OCI-LY3 (cell line): ENCODE results near the gene CAMK1.
A peak's percentile ranks its signal among the peaks of the same experiment; 100 is the strongest.

ENCODE experiments used
- H2AFZ ChIP-seq: fragments of 200-600, 300-600 bp; shearing (Covaris generic); 2 replicates; pipeline ENCODE4 v1.6.0; 2014; ENCODE audit warnings: antibody characterized with exemption, low read depth, low read length
- H3K27ac ChIP-seq: fragments of 200-600, 300-600 bp; sonication (generic); 2 replicates; pipeline ENCODE4 v1.5.1; 2014; ENCODE audit warnings: mild to moderate bottlenecking, low read length, moderate library complexity, mixed read lengths
- H3K27me3 ChIP-seq: fragments of 200-600, 300-600 bp; sonication (generic); 2 replicates; pipeline ENCODE4 v1.6.1; 2014; ENCODE audit warnings: low read depth, low read length, mixed read lengths
- H3K36me3 ChIP-seq: fragments of 200-600, 300-600 bp; sonication (generic); replicated peaks from 2 replicates; pipeline ENCODE3; 2014; ENCODE audit warnings: low read depth, low read length, mixed read lengths
- H3K4me1 ChIP-seq: fragments of 300-600, 200-600 bp; sonication (generic); 2 replicates; pipeline ENCODE4 v1.6.1; 2014; ENCODE audit warnings: low read length, mixed read lengths
- H3K4me2 ChIP-seq: fragments of 200-600, 300-600 bp; sonication (generic); 2 replicates; pipeline ENCODE4 v1.6.1; 2014; ENCODE audit warnings: low read length, mixed read lengths
- H3K4me3 ChIP-seq: fragments of 300-600, 200-600 bp; sonication (generic); 2 replicates; pipeline ENCODE4 v1.5.1; 2014; ENCODE audit warnings: antibody characterized with exemption, mild to moderate bottlenecking, low read length, moderate library complexity
- H3K79me2 ChIP-seq: fragments of 300-600, 200-600 bp; shearing (Covaris generic); 2 replicates; pipeline ENCODE4 v1.6.1; 2014; ENCODE audit warnings: mild to moderate bottlenecking, low read length, mixed read lengths
- H3K9ac ChIP-seq: fragments of 300-600, 200-600 bp; shearing (Covaris generic); 2 replicates; pipeline ENCODE4 v1.6.0; 2014; ENCODE audit warnings: mild to moderate bottlenecking, low read length, moderate library complexity
- H3K9me3 ChIP-seq: fragments of 200-600, 300-600 bp; shearing (Covaris generic); 2 replicates; pipeline ENCODE4 v1.6.1; 2014; ENCODE audit warnings: low read length, mixed read lengths; ENCODE audit not compliant: insufficient read depth
- H4K20me1 ChIP-seq: fragments of 200-600, 300-600 bp; sonication (generic); 2 replicates; pipeline ENCODE4 v1.6.1; 2016; ENCODE audit warnings: low read length, mixed read lengths; ENCODE audit not compliant: insufficient read depth
- CTCF ChIP-seq: fragments of 200-600, 300-600 bp; sonication (generic); IDR thresholded peaks from 2 replicates; pipeline ENCODE4 v1.5.1; 2014; ENCODE audit warnings: antibody characterized with exemption, low read length, low read depth
- EZH2phosphoT487 ChIP-seq: fragments of 200-600 bp; shearing (Covaris generic); IDR thresholded peaks from 2 replicates; pipeline ENCODE4 v1.6.1; 2018; ENCODE audit warnings: antibody characterized with exemption, mixed run types, low read depth

CAMK1 gene

DNA sequence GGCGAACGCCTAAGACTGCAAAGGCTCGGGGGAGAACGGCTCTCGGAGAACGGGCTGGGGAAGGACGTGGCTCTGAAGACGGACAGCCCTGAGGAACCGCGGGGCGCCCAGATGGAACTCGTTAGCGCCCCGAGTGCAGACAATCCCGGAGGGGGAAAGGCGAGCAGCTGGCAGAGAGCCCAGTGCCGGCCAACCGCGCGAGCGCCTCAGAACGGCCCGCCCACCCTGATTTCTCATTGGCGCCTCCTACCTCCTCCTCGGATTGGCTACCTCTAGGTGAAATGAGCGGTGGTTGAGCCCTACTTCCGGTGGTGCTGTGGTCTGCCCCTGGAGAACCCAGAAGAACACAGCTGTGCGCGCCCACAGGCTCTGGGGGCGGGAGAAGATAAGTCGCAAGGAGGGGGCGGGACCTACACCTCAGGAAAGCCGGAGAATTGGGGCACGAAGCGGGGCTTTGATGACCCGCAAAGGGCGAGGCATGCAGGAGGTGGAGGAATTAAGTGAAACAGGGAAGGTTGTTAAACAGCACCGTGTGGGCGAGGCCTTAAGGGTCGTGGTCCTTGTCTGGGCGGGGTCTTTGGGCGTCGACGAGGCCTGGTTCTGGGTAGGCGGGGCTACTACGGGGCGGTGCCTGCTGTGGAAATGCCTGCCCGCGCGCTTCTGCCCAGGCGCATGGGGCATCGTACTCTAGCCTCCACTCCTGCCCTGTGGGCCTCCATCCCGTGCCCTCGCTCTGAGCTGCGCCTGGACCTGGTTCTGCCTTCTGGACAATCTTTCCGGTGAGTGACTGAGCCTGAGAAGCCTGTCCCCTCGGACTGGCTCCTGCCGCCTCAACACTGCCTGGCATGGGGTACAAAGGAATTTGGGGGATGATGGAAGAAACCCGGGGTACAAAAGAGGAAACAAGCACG, 19.8 kb downstream of the CAMK1 start, which contains the start of gene OGG1:
OGG1 (plus strand) TSS at position 308 of the 911 bp plus-strand sequence; CDS start at position 643, 335 bp downstream.
- Histone ChIP-seq H3K36me3 (peaks cover 31% of the 10 kb centered on the region), H4K20me1 (no peaks in the 10 kb centered on the region), H3K9me3 (no peaks in the 10 kb centered on the region), H3K79me2 (peaks cover 15% of the 10 kb centered on the region), H3K27me3 (no peaks in the 10 kb centered on the region), H3K4me1 (peaks cover 13% of the 10 kb centered on the region), H2AFZ (peak within 1 kb of the TSS; percentile 66; the same call in 1 of the 2 replicates), H3K9ac (peak within 1 kb of the TSS; percentile 65), H3K27ac (peak within 1 kb of the TSS; percentile 72), H3K4me3 (peak within 1 kb of the TSS; percentile 94), H3K4me2 (peak within 1 kb of the TSS; percentile 92)
- TF ChIP-seq EZH2phosphoT487 (no peak), CTCF (no peak)

DNA sequence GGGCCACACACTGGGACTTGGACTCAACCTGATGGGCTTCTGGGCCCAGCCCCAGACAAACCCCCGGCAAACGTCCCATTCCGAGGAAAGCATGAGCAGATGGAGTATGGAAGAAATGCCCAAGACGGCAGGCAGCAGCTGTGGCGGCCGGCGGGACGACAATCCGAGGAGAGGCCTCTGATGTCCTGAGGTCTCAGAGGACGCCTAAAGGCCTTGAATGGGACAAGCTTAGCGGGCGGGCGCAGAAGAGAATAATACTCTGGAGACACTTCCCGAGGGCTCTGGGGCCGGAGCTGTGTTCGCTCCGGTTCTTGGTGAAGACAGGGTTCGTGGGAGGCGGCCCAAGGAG, 20.5 kb downstream of the CAMK1 start:
- peak overlapping the region; percentile 92 for H3K4me2 ChIP-seq
- H2AFZ ChIP-seq: peak overlapping the region; percentile 51; the same call in 1 of the 2 replicates
- no peaks in the 10 kb centered on the region for H3K27me3 ChIP-seq
- peak overlapping the region; percentile 47 for H3K27ac ChIP-seq
- TF ChIP-seq CTCF (no peak), EZH2phosphoT487 (no peak)
- peaks cover 15% of the 10 kb centered on the region for H3K79me2 ChIP-seq
- peaks cover 36% of the 10 kb centered on the region for H3K36me3 ChIP-seq
- no peaks in the 10 kb centered on the region for H4K20me1 ChIP-seq
- H3K9ac ChIP-seq: peak overlapping the region; percentile 65
- peak overlapping the region; percentile 94 for H3K4me3 ChIP-seq
- H3K4me1 ChIP-seq: peaks cover 13% of the 10 kb centered on the region
- H3K9me3 ChIP-seq: no peaks in the 10 kb centered on the region

- H3K36me3 ChIP-seq: peaks cover 48% of the 10 kb centered on the region
- no peak overlapping the region for H3K27ac ChIP-seq
- H3K9ac ChIP-seq: no peak overlapping the region
- no peak overlapping the region for H2AFZ ChIP-seq
- H3K4me3 ChIP-seq: no peak overlapping the region
- H3K4me1 ChIP-seq: peaks cover 13% of the 10 kb centered on the region
- no peaks in the 10 kb centered on the region for H3K9me3 ChIP-seq
- H3K79me2 ChIP-seq: peaks cover 15% of the 10 kb centered on the region
- H3K27me3 ChIP-seq: no peaks in the 10 kb centered on the region
- no peaks in the 10 kb centered on the region for H4K20me1 ChIP-seq
- no peak for TF ChIP-seq CTCF
- TF ChIP-seq EZH2phosphoT487: no peak
- no peak overlapping the region for H3K4me2 ChIP-seq
These were observed 21.7 kb downstream of the CAMK1 start for GRCh38 chr3:9748031-9748430.

- peaks cover 13% of the 10 kb centered on the region for H3K4me1 ChIP-seq
- no peaks in the 10 kb centered on the region for H3K27me3 ChIP-seq
- no peak overlapping the region for H3K4me3 ChIP-seq
- no peak overlapping the region for H2AFZ ChIP-seq
- H4K20me1 ChIP-seq: no peaks in the 10 kb centered on the region
- no peak overlapping the region for H3K4me2 ChIP-seq
- no peak overlapping the region for H3K9ac ChIP-seq
- peaks cover 52% of the 10 kb centered on the region for H3K36me3 ChIP-seq
- H3K79me2 ChIP-seq: peaks cover 15% of the 10 kb centered on the region
- no peak overlapping the region for H3K27ac ChIP-seq
- no peaks in the 10 kb centered on the region for H3K9me3 ChIP-seq
- TF ChIP-seq EZH2phosphoT487: no peak
- TF ChIP-seq CTCF: no peak
These were observed 22.5 kb downstream of the CAMK1 start for GRCh38 chr3:9747267-9747666.
